Activated T-cell treated with anti-CD3 and anti-CD28 coated beads for 24 hours (primary cell): ENCODE data around the gene SCN3A.

Experiments
- DNase-seq: peaks from one replicate; pipeline ENCODE4 v3.0.0-alpha.2; 2020; ENCODE audit warnings: low read depth

Gene SCN3A

GRCh38 chr2:165191096-165191728, 12.6 kb downstream of the SCN3A start:
- DNase-seq, result no peak

DNA sequence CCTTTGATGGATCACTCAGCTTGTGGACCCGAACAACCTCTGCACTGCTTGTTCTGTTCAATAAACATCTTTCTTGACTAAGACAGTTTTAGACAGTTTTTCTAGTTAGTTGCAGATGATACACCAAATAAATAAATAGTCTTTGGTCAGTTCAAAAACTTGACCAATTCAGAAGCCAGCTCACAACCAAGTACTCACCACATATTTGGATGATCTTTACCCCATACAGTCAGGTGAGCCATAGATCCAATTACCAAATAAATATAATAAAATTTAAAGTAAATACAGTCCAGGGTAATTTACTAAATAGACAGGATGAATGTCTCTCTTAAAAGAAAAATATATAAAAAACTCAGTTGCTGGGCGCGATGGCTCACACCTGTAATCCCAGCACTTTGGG, 18.2 kb downstream of the SCN3A start:
- DNase-seq, result no peak

- DNase-seq, result no peak
Observed at GRCh38 chr2:165182029-165182428, 21.8 kb downstream of the SCN3A start.

- no peak for DNase-seq
Observed at GRCh38 chr2:165176780-165177179, 27.1 kb downstream of the SCN3A start.

DNA sequence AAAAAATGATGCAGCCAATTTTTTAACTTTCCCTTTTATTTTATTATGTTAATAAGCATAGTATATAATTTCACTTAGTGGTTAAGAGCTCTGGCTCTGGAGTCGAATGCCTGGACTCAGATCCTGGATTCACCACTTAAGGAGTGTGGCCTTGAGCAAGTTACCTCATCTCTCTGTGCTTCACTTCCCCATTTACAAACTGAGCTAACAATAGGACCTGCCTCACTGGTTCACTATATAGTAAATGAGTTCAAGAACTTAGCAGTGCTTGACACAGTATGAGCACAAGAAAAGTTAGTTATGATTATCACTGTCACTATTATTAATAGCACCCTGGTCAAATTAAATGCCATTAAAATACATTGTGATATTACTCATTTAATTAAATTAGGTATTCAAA, 30.6 kb downstream of the SCN3A start:
- DNase-seq, result no peak

DNA sequence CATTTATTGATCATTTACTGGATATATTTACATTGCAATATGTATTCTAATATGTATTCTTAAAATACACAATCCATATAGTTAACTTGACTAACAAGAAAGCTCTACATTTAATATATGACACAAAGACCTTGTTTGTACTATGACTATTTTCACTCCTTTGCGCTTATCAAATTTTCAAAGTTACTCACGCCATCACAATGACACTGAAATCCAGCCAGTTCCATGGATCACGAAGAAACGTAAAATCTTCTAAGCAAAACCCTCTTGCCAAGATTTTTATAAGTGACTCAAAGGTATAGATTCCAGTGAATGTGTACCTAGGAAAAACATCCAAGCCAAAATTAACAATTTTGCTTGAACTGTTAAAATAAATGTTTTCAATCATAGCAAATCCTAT, 39.6 kb downstream of the SCN3A start:
- DNase-seq, result no peak

GRCh38 chr2:165163761-165164160, 40.1 kb downstream of the SCN3A start:
- no peak for DNase-seq

GRCh38 chr2:165162466-165162865, 41.4 kb downstream of the SCN3A start:
- DNase-seq, result no peak

- no peak for DNase-seq
Observed at GRCh38 chr2:165161510-165161909, 42.3 kb downstream of the SCN3A start.

DNA sequence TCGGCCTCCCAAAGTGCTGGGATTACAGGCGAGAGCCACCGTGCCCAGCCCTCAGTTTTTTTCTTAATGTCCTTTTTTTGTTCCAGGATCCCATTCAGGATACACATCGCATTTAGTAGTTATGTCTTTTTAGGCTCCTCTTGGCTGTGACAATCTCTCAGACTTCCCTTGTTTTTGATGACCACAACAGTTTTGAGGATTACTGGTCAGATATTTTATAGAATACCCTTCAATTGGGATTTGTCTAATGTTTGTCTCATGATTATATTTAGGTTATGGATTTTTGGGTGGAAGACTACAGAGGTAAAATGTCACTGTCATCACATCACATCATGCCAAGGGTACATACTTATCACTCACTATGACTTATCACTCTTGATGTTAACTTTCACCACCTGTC, 46.7 kb downstream of the SCN3A start:
- DNase-seq, result no peak

DNA sequence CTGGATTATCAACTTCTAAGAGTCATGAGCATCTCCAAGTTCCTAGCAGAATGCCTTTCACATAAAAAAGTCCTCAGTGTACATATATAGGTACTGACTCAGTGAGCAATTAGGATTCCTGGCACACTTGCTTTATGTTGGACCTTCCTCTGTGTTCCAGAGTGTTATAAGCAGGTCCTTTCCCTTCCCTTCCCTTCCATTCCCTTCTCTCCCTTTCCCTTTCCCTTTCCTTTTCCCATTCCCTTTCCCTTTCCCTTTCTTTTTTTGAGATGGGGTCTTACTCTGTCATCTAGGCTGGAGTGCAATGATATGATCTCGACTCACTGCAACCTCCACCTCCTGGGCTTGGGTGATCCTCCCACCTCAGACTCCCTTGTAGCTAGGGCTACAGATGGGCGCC, 48.7 kb downstream of the SCN3A start:
- DNase-seq, result no peak

GRCh38 chr2:165149439-165149838, 54.4 kb downstream of the SCN3A start:
- no peak for DNase-seq

DNA sequence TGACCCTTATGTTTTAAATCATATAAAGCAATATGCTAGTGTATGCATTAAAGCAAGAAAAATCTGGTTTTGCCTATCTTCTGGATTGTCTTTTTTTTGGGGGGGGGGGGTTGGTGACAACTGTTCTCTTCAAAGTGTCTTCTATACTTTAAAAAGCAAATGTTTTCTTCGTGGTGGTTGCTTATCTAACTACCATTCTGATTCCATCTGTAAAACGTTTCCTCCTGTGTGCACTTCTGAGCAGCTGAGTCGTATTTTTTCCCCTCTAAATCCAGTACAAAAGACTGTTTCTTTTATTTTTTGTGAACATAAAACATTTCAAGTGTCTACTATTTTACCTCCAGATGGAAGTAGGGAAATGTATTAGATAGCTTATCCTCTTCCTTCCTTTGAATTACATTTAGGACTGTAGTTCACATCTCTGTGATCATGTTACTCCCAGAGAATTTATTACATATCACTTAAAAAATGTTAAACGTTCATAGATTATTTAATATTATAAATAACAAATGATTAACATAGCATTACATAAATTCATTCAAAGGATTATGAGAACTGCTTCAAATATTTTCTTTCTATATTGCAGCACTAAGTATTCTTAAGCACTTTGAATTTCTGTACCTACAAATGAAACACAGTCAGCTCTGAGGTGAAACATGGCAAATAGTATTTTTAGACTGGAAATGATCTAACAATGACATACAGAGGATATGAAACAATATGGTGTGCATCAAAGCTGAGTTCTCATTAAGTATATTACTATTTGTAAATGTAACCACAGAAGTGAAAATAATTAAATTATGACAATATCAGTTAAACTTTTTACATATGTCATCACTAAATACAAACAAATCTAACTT, 56.4 kb downstream of the SCN3A start:
- DNase-seq, result no peak

- no peak for DNase-seq
Observed at GRCh38 chr2:165144315-165144714, 59.5 kb downstream of the SCN3A start.

DNA sequence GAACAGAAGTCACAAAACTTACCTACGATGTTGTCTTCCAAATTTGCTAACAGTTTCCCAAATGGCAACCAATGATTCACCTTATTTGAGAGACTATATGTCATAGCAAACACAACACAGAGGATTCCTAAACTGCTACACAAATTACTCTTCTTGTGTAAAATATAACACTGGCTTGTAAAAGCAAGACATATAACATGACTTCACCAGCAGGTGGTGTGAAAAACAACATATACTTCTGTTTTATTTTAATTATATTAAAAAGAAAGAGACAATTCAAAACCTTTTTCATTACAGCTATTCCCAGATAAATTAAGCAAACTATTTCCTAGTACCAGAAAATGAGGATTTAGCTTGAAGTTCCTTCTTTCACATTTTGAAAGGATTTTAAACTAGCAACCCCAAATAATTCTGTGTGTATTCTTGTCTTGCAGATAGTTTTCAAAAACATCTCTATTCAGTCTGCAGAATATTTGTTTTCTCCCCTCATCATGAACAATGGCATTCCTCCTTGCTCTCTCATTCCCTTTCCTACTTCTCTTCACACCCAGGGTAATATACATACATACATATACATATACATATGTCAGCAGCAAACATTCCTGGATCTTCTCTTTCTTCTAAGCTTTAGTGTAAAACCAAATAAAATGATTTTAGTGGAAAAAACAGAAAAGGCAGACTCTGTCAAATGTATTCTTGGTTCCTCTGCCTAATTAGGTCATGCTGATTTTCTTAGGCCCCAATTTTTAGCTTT, 62.1 kb downstream of the SCN3A start:
- no peak for DNase-seq

DNA sequence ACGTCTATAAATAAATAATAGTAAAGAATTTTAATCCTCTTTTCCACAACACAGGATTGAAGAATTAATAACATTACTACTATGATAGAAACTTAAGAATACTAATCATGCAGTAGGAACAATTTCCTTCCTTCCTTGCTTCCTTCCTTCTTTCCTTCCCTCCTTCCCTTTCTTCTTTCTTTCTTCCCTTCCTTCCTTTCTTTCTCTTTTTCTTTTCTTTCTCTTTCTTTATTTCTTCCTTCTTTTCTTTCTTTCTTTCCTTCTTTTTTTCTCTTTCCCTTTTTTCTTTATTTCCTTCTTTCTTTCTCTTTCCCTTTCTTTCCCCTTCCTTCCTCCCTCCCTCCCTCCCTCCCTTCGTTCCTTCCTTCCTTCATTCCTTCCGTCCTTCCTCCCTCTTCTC, 77.6 kb downstream of the SCN3A start:
- DNase-seq, result no peak

DNA sequence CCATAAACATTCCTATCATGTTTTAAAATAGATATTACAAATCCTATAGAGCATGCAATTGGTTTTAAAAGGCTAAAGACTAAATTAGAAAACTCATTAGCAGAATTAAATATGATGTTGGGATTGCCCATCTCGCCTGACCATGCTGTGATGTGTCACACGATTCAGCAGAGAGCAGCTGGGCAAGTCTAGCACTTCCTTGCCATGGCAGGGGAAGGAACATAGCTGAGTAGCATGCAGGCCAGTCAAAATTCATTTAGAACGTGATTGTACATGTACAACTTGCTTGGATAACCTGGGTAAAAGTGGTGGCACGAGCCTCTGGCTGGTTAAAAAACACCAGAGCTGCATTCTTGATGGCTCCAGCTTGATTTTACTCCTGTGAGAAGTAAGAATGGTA, 81.3 kb downstream of the SCN3A start:
- no peak for DNase-seq

- no peak for DNase-seq
Observed at GRCh38 chr2:165120740-165121467, 82.9 kb downstream of the SCN3A start.

GRCh38 chr2:165115258-165115657, 88.6 kb downstream of the SCN3A start:
- no peak for DNase-seq

DNA sequence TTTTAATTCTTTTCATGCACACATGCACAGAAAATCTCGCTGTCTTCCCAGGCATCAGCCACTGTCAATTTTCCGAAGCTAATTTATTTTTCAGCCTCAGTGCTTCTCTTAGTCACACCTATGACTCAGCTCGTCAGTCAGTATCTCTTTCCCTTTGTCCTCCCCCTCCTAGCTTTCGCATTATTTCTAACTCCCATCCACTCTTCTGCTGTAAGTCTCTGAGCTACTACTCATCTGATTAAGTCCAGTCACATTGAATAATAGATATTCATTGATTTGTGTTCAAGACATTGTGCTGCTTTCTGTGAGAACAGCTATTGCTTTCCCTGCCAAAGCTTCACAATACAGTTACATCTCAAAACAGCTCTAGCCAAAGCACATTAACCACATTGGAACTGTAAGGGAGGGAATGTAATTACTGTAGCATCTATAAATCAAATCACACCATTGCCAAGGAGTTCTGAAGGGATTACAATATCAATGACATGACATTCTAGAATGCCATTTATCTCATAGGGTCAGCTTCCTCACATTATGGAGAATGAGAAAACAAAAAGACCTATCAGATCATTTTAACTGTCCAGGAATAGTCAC, 89.4 kb downstream of the SCN3A start:
- no peak for DNase-seq

DNA sequence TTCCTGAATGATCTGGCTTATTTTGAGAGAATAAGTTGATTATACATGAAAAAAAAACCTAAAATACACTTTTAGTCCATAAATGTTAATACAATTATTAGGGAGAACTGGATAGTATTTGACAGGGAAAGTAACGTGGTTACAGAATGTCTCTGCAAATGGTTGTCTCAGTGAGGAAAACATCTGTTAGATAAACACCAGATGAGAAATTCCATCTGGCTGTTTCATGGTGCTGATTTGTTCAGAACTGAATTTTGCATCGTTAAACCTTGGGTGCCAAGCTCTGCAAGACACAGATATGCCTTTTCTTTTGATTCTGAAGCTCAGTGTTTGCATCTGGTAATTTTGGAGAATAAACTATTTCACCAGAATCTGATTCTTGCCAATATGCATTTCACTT, 90.4 kb downstream of the SCN3A start:
- no peak for DNase-seq

DNA sequence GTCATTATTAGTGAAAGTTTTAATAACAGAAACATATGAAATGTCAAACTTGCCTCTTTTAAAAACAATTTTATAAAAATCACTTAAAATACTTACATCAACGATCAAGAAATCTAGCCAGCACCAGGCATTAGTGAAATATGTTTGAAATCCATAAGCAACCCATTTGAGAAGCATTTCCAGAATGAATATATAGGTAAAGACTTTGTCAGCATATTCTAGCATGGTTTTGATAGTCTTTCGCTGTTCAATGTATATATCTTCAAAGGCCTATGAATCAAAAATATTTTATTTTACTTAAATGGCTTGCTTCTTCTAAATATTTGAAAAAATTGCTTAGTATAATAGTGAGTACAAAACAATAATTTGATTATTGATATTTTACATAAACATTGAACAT, 91.1 kb downstream of the SCN3A start:
- no peak for DNase-seq
